Fibroblast of the aortic adventitia (primary cell): Measurements from ENCODE around the gene FAM161A. TPM values are rescaled to one million over a fixed set of nuclear protein-coding genes. Genes with fewer than 3 reads are reported as not detected.
"Not testable (repeated sequence)": the region's sequence is repeated elsewhere in the genome, so short reads cannot be mapped to it uniquely, and the experiment has no call there.

ENCODE experiments used
- DNase-seq: peaks from one replicate; pipeline ENCODE4 v3.0.0-alpha.2; 2010; ENCODE audit warnings: low read depth
- H3K4me3 ChIP-seq: 2 replicates; pipeline ENCODE4 v1.5.1; 2011; ENCODE audit warnings: low read depth, mild to moderate bottlenecking, control low read depth, low read length, moderate library complexity
- total RNA-seq: library from RNA; depleted of rRNA; stranded (reverse); fragments of >200 nt; gene quantifications from 2 replicates; pipeline ENCODE4 v1.2.3, GENCODE V29; 2012; ENCODE audit warnings: low replicate concordance
- TF ChIP-seq, protein P1 (sequence below): IDR thresholded peaks from 2 replicates; pipeline ENCODE4 v1.5.1; 2011; ENCODE audit warnings: mild to moderate bottlenecking, low read length, control low read depth, inconsistent platforms; ENCODE audit not compliant: insufficient read depth

The FAM161A gene
- total RNA-seq, 1 donor: 8.1 TPM

DNA sequence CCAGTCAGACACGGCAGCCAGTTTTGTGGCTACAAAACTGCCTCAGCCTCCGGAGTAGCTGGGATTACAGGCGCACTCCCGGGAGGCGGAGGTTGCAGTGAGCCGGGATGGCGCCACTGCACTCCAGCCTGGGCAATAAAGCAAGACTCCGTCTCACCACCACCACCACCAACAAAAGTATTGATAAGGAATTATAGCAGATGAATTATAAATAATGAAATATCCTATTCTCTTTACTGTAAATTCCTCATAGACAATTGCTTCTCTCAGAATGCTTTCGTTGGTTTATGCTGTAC is 1.4 kb upstream of the FAM161A start:
- peak overlapping the region; percentile 98 for H3K4me3 ChIP-seq
- DNase-seq: no peak
- TF ChIP-seq, protein P1, sequence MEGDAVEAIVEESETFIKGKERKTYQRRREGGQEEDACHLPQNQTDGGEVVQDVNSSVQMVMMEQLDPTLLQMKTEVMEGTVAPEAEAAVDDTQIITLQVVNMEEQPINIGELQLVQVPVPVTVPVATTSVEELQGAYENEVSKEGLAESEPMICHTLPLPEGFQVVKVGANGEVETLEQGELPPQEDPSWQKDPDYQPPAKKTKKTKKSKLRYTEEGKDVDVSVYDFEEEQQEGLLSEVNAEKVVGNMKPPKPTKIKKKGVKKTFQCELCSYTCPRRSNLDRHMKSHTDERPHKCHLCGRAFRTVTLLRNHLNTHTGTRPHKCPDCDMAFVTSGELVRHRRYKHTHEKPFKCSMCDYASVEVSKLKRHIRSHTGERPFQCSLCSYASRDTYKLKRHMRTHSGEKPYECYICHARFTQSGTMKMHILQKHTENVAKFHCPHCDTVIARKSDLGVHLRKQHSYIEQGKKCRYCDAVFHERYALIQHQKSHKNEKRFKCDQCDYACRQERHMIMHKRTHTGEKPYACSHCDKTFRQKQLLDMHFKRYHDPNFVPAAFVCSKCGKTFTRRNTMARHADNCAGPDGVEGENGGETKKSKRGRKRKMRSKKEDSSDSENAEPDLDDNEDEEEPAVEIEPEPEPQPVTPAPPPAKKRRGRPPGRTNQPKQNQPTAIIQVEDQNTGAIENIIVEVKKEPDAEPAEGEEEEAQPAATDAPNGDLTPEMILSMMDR: no peak

DNA sequence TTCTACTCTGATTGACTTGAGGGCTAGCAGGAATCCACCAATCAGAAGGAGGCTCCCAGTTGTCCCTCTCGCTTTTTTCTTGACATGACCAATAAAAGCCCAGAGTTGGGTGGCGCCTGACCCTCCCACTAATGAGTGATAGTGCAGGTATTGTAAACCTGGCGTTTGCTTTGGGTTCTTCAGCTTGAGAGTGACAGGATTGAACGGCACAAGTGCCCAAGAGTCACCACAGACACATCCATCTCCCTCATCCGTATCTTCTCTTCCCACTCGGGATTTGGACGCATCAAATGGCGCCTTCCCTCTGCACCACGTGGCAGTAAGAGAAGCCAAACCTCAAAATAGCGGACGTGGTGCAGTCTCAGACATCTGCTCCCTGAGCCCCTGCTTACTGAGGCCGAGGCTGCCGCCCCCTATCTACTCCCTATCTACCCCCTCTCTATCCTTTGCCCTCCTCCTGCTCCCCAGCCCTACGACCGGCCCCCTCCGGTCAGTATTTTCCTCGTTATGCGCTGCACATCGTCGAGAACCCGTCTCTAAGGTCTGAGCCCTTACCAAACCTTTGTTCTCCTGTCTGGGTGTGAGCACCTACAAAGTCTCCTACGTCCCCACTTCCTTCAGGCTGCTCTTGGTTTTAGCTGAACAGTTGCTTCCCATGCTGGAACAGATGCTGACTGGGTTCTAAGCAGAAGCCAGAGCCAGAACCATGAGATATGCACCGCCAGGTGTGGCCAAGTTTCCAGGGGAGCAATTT is 881 bp upstream of the FAM161A start:
- TF ChIP-seq, protein P1: no peak
- peak overlapping the region; percentile 98 for H3K4me3 ChIP-seq
- DNase-seq: peak; percentile 98

DNA sequence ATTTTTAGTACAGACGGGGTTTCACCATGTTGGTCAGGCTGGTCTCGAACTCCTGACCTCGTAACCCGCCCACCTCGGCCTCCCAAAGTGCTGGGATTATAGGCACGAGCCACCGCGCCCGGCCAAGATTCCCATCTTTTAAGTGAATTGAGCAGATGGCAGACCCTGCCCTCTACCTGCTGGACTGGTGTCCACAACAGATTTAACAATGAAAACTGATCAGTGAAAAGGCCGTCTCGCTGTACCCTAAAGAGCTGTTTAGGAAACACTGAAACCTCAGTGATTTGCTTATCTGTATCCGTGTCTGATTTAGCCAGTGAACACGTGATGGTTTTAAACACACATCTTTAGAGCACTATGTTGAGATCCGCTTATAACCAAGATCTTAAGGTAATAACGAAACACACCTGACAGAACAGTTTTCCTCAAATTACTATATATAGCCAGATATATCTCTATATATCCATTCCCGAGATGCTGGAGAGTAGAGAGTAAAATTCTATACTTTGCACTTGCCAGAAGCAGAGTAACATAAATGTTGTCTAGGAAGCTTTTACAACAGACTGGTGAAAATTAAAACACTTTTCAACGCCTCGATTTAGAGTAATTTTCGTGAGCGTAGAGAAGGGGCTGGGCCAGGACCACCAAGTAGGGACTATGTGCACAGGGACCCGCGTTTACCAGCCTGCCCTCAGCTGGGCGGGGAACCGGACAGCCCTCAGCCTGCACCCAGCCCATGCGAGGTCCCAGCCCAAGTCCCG is 594 bp downstream of the FAM161A start:
- peak overlapping the region; percentile 98 for H3K4me3 ChIP-seq
- TF ChIP-seq, protein P1: no peak
- DNase-seq: peak; percentile 4

DNA sequence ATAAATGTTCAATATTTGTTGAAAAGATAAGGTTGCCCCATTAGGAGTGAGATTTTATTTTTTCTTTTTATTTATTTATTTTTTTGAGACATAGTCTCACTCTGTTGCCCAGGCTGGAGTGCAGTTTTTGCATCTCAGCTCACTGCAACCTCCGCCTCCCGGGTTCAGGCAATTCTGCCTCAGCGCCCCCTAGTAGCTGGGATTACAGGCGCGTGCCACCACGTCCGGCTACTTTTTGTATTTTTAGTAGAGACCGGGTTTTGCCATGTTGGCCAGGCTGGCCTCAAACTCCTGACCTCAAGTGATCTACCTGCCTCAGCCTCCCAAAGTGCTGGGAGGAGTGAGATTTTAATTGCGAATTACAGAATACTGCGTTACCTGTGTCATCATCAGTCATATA is 2.6 kb downstream of the FAM161A start:
- DNase-seq, H3K4me3 ChIP-seq: not testable (repeated sequence)

DNA sequence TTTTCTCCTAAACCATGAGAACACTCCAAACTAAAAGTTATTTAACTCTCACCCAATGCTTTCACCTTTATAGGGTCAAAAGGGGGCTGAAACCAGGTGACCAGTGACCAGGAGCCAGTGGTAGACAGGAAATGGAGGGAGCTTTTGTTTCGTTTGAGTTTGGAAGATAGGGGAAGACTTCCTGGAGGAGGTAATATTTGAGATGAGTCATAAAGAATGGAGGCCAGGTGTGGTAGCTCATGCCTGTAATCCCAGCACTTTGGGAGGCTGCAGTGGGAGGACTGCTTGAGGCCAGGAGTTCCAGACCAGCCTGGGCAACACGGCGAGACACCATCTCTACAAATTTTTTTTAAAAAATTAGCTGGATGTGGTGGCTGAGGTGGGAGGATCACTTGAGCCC is 8.5 kb downstream of the FAM161A start:
- H3K4me3 ChIP-seq: no peak overlapping the region
- no peak for DNase-seq
- TF ChIP-seq, protein P1: no peak

DNA sequence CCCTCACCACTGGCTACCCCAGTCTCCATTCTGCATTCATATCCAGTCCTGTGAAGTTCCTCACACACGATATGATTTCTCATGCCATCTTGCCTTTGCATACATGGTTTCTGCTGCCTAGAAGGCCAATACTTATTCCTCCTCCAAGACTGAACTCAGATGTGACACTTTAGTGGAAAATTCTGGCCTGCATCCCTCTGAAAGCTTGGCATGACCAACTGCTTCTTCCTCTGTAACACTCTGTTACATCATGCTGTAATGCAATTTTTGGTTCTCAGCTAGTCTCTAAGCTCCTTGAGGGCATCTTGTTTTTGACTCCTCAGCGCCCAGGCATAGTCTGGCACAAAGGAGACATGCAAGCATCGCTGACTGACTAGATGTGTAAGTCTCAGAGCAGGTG is 12.6 kb downstream of the FAM161A start:
- DNase-seq: peak; percentile 20
- TF ChIP-seq, protein P1: no peak
- H3K4me3 ChIP-seq: no peak overlapping the region

DNA sequence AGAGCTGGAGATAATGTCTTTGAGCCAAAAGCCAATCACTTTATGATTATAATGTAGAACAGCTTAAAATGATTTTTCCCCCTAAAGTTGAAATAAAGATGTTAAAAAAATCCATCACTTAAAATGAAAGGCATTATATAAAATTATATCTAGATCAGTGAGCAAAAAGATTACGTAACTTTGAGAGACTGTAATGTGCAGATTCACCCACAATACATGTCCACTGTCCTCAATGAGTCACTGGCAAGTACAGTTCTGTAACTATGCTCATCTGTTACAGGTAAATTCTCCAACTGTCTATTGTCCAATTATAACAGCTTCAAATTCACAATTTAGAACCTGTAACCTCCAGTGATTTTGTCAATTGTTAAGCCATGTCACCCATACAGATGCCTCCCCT is 19.0 kb downstream of the FAM161A start:
- no peak for DNase-seq
- H3K4me3 ChIP-seq: no peak overlapping the region
- TF ChIP-seq, protein P1: no peak
